Frontal cortex (tissue), 4 donors: Measurements from ENCODE around the gene SLX1A. TPM values are rescaled to one million over a fixed set of nuclear protein-coding genes. Genes with fewer than 3 reads are reported as not detected.
"Not testable (repeated sequence)": the region's sequence is repeated elsewhere in the genome, so short reads cannot be mapped to it uniquely, and the experiment has no call there.

Experiments used
- DNase-seq, 2 donors: peaks; one replicate each; pipeline ENCODE4 v3.0.0; 2012; ENCODE audit warnings: low spot score in 2 of 2
- FAIRE-seq: peaks from 2 replicates; lab custom pipeline; 2012; peaks lifted over from hg19 to GRCh38; lab: Jason Lieb, UNC
- small RNA-seq: library from RNA; depleted of rRNA; stranded (forward); fragments of <200 nt; gene quantifications from one replicate; pipeline ENCODE3, GENCODE V24; 2014
- total RNA-seq: library from RNA; depleted of rRNA; stranded (reverse); fragments of >200 nt; gene quantifications from one replicate; pipeline ENCODE4 v1.2.3, GENCODE V29; 2014
- donor health status: control.
- donor health status: control.
- donor health status: control.

SLX1A gene
- total RNA-seq, 1 donor from 2014 or later = 12.2 TPM

- not testable (repeated sequence) for DNase-seq, FAIRE-seq
These were observed 13.5 kb downstream of the SLX1A start for GRCh38 chr16:30207063-30207704.

DNA sequence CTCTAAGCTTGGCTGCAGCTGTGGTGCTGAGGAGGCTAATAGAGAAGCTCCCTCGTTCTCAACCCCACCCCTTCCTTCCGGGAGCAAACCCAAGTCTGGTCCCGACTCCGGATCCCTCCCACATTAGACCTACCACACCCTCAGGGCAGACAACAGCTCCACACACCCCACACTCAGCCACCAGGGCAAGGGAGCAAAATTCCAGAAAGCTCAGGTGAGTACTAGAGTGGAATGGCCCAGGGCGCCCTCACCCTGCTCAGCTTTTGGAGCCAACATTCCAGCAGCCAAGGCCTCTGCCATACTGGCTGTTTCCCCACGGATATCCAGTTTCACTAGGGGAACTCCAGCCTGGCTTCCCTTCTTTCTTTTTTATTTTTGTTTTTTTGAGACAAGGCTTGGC is 15.4 kb downstream of the SLX1A start:
- not testable (repeated sequence) for DNase-seq, FAIRE-seq

DNA sequence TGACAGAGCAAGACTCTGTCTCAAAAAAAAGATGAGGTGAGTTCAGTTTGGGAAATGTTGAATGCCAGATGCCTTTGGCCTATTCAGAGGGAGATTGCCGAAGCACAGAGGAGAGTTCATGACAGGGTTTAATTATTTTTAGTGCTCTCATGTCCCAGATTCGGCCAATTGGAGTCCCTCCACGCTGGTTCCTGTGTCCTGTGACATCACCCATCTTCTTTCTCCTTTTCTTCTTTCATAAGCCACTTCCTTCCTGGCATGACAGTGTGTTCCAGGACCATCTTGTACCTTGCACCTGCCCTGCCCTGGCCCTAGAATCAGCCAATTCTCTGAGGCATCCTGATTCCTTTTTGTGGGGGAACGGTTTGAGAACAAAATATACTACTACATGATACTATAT is 17.7 kb downstream of the SLX1A start:
- DNase-seq, FAIRE-seq: not testable (repeated sequence)

DNA sequence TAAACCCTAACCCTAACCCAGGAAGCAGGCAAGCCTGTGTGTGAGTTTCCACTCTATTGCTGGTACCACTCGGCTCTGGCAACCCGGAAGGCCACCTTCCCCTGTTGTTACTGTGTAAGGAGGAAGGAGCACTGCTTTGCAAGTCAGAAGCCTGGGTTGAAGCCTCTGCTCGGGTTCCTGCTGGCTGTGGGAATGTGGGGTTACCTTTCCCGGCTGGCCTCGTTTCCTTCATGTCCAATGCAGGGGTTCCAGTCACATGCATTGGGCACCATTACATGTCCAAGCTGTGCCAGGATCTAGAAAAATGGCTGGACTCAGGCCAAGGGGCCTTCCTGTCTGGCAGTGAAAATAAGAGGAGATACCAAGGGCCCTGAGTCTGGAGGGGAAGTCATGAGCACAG is 23.4 kb downstream of the SLX1A start:
- not testable (repeated sequence) for FAIRE-seq, DNase-seq

Small RNAs within 50 kb of the gene (small RNA-seq; reads per million reads assigned to genes)
- gene AC106782.4 = not detected

Other genes starting within 250 kb of the SLX1A start
- 26.9 TPM for gene TMEM219, start 231.8 kb upstream of the SLX1A start, total RNA-seq
- 58.3 TPM for gene TAOK2, start 220.0 kb upstream of the SLX1A start, total RNA-seq
- gene HIRIP3, start 198.3 kb upstream of the SLX1A start, total RNA-seq = 12.6 TPM
- gene INO80E, start 197.6 kb upstream of the SLX1A start, total RNA-seq = 22.0 TPM
- 11.8 TPM for gene DOC2A, start 182.8 kb upstream of the SLX1A start, total RNA-seq
- gene C16orf92, start 170.7 kb upstream of the SLX1A start, total RNA-seq = not detected
- 10.2 TPM for gene TLCD3B, start 162.6 kb upstream of the SLX1A start, total RNA-seq
- gene ALDOA, start 128.1 kb upstream of the SLX1A start, total RNA-seq = 76.6 TPM
- 90.5 TPM for gene PPP4C, start 117.9 kb upstream of the SLX1A start, total RNA-seq
- 0.41 TPM for gene TBX6, start 102.0 kb upstream of the SLX1A start, total RNA-seq
- 18.8 TPM for gene YPEL3, start 97.7 kb upstream of the SLX1A start, total RNA-seq
- gene GDPD3, start 80.3 kb upstream of the SLX1A start, total RNA-seq = 1.2 TPM
- 17.5 TPM for gene MAPK3, start 70.7 kb upstream of the SLX1A start, total RNA-seq
- gene CORO1A, start 10.3 kb upstream of the SLX1A start, total RNA-seq = 22.0 TPM
- gene BOLA2B, start 209 bp upstream of the SLX1A start, total RNA-seq = 5.3 TPM
- gene SULT1A3, start 5.4 kb downstream of the SLX1A start, total RNA-seq = 5.3 TPM
- 1.2 TPM for gene NPIPB13, start 54.6 kb downstream of the SLX1A start, total RNA-seq
- gene CD2BP2, start 161.4 kb downstream of the SLX1A start, total RNA-seq = 38.7 TPM
- 25.3 TPM for gene TBC1D10B, start 176.6 kb downstream of the SLX1A start, total RNA-seq
- gene MYL11, start 180.9 kb downstream of the SLX1A start, total RNA-seq = not detected
- not detected for gene SEPTIN1, start 188.7 kb downstream of the SLX1A start, total RNA-seq
- gene ZNF48, start 201.5 kb downstream of the SLX1A start, total RNA-seq = 39.9 TPM
- gene ZNF771, start 213.7 kb downstream of the SLX1A start, total RNA-seq = 9.0 TPM
- 28.9 TPM for gene DCTPP1, start 236.2 kb downstream of the SLX1A start, total RNA-seq